Cardiac muscle cell (in vitro differentiated cells and primary cell): ENCODE data around the gene ASB7. TPM values are rescaled to one million over a fixed set of nuclear protein-coding genes. Genes with fewer than 3 reads are reported as not detected.

ENCODE experiments used
- DNase-seq, 2 donors: peaks; one replicate each; pipeline versions ENCODE4 v3.0.0 to v3.0.0-alpha.2; 2010 to 2017; ENCODE audit warnings: low read depth in 1 of 2, low spot score in 1 of 2
- H3K27ac ChIP-seq: fragments of 200-600 bp; sonication (generic); 2 replicates; pipeline ENCODE4 v1.5.1; 2016
- H3K27me3 ChIP-seq: fragments of 200-600 bp; sonication (generic); 2 replicates; pipeline ENCODE4 v1.6.0; 2016; ENCODE audit warnings: control low read depth
- H3K36me3 ChIP-seq: fragments of 200-600 bp; sonication (generic); 2 replicates; pipeline ENCODE4 v1.5.1; 2016; ENCODE audit warnings: control low read depth
- H3K4me1 ChIP-seq: fragments of 200-600 bp; sonication (generic); 2 replicates; pipeline ENCODE4 v1.8.1; 2017; ENCODE audit warnings: low read depth, mild to moderate bottlenecking, mixed run types
- H3K4me3 ChIP-seq: fragments of 200-600 bp; sonication (generic); 2 replicates; pipeline ENCODE4 v1.5.1; 2016; ENCODE audit warnings: mild to moderate bottlenecking
- H3K9me3 ChIP-seq: fragments of 200-600 bp; sonication (generic); 2 replicates; pipeline ENCODE4 v1.5.1; 2017; ENCODE audit warnings: low read depth, mild to moderate bottlenecking, control low read depth
- CTCF ChIP-seq: IDR thresholded peaks from 2 replicates; pipeline ENCODE4 v1.5.1; 2012; ENCODE audit warnings: low read depth, mild to moderate bottlenecking, low read length
- polyA plus RNA-seq: library from polyadenylated mRNA; unstranded; fragments of >200 nt; fragmentation: Nextera tagmentation; extraction: Ambion mirVana; gene quantifications from 2 replicates; pipeline ENCODE4 v1.2.1, GENCODE V29; 2016
- total RNA-seq: library from RNA; depleted of rRNA; stranded (reverse); fragments of >200 nt; gene quantifications from 2 replicates; pipeline ENCODE4 v1.2.3, GENCODE V29; 2016

Gene ASB7
- total and polyA plus RNA-seq, 2 experiments from 2014 or later, result 6.8 to 19.2 TPM

- DNase-seq, result no peak
- Histone ChIP-seq H3K27ac (no peak overlapping the region), H3K9me3 (no peaks in the 10 kb centered on the region), H3K4me3 (no peak overlapping the region), H3K27me3 (no peaks in the 10 kb centered on the region), H3K4me1 (no peaks in the 10 kb centered on the region), H3K36me3 (no peaks in the 10 kb centered on the region)
- no peak for TF ChIP-seq CTCF
Observed at GRCh38 chr15:100591835-100592234, 10.6 kb upstream of the ASB7 start.

- Histone ChIP-seq H3K36me3 (no peaks in the 10 kb centered on the region), H3K4me3 (no peak overlapping the region), H3K27ac (no peak overlapping the region), H3K9me3 (no peaks in the 10 kb centered on the region), H3K27me3 (no peaks in the 10 kb centered on the region), H3K4me1 (no peaks in the 10 kb centered on the region)
- no peak for TF ChIP-seq CTCF
- DNase-seq, result no peak
Observed at GRCh38 chr15:100592898-100593297, 9.5 kb upstream of the ASB7 start.

GRCh38 chr15:100593431-100593830 lies 9.0 kb upstream of the ASB7 start:
- Histone ChIP-seq H3K27me3 (no peaks in the 10 kb centered on the region), H3K27ac (no peak overlapping the region), H3K4me1 (no peaks in the 10 kb centered on the region), H3K36me3 (no peaks in the 10 kb centered on the region), H3K4me3 (no peak overlapping the region), H3K9me3 (no peaks in the 10 kb centered on the region)
- TF ChIP-seq CTCF, result no peak
- no peak for DNase-seq

GRCh38 chr15:100595964-100596363 lies 6.4 kb upstream of the ASB7 start:
- Histone ChIP-seq H3K36me3 (no peaks in the 10 kb centered on the region), H3K4me3 (no peak overlapping the region), H3K27ac (no peak overlapping the region), H3K9me3 (no peaks in the 10 kb centered on the region), H3K4me1 (no peaks in the 10 kb centered on the region), H3K27me3 (no peaks in the 10 kb centered on the region)
- DNase-seq, result no peak
- TF ChIP-seq CTCF, result no peak

GRCh38 chr15:100596792-100597191 lies 5.6 kb upstream of the ASB7 start:
- Histone ChIP-seq H3K4me3 (no peak overlapping the region), H3K4me1 (no peaks in the 10 kb centered on the region), H3K9me3 (no peaks in the 10 kb centered on the region), H3K36me3 (no peaks in the 10 kb centered on the region), H3K27me3 (no peaks in the 10 kb centered on the region), H3K27ac (no peak overlapping the region)
- DNase-seq, result peak in 1 of 2 donors; percentile 54
- TF ChIP-seq CTCF, result no peak

- Histone ChIP-seq H3K27me3 (no peaks in the 10 kb centered on the region), H3K4me3 (no peak overlapping the region), H3K4me1 (no peaks in the 10 kb centered on the region), H3K27ac (no peak overlapping the region), H3K9me3 (no peaks in the 10 kb centered on the region), H3K36me3 (no peaks in the 10 kb centered on the region)
- TF ChIP-seq CTCF, result no peak
- DNase-seq, result no peak
Observed at GRCh38 chr15:100597862-100598261, 4.5 kb upstream of the ASB7 start.
